H1 (cell line): ENCODE results near the gene TMEM187. TPM values are rescaled to one million over a fixed set of nuclear protein-coding genes. Genes with fewer than 3 reads are reported as not detected.

ENCODE experiments used
- CTCF ChIA-PET: fragments of 300-600 bp; sonication (Branson Sonifier 250); formaldehyde crosslinking; loops from one replicate; lab custom pipeline; 2021; ENCODE audit not compliant: partially characterized antibody; lab: Charles Lee
- POLR2A ChIA-PET: fragments of 300-600 bp; sonication (Branson Sonifier 250); formaldehyde crosslinking; loops from one replicate; lab custom pipeline; 2021; ENCODE audit warnings: inconsistent platforms; ENCODE audit not compliant: partially characterized antibody; lab: Charles Lee
- DNase-seq, 2 experiments: peaks; one replicate each; pipeline versions ENCODE4 v3.0.0 to v3.0.0-alpha.2; 2010 to 2022; ENCODE audit warnings: low spot score in 2 of 2, low read depth in 1 of 2, mixed read lengths in 1 of 2
- FAIRE-seq: peaks from 2 replicates; lab custom pipeline; 2011; peaks lifted over from hg19 to GRCh38; lab: Jason Lieb, UNC
- H2AFZ ChIP-seq: 2 replicates; pipeline ENCODE4 v1.8.1; 2012; ENCODE audit warnings: low read length, inconsistent platforms
- H2AK5ac ChIP-seq: 2 replicates; pipeline ENCODE4 v1.6.1; 2013; ENCODE audit warnings: low read depth, low read length
- H2BK120ac ChIP-seq: replicated peaks from 2 replicates; pipeline ENCODE3; 2013; ENCODE audit warnings: low read depth, low read length, inconsistent platforms
- H2BK12ac ChIP-seq: 2 replicates; pipeline ENCODE4 v1.6.1; 2013; ENCODE audit warnings: low read depth, low read length
- H2BK15ac ChIP-seq: 2 replicates; pipeline ENCODE4 v1.6.1; 2013; ENCODE audit warnings: low read length
- H2BK20ac ChIP-seq: 2 replicates; pipeline ENCODE4 v1.6.1; 2013; ENCODE audit warnings: low read length
- H2BK5ac ChIP-seq: 2 replicates; pipeline ENCODE4 v1.6.1; 2013; ENCODE audit warnings: low read depth, low read length
- H3K14ac ChIP-seq: 2 replicates; pipeline ENCODE4 v1.6.1; 2013; ENCODE audit warnings: inconsistent platforms; ENCODE audit not compliant: insufficient read length
- H3K18ac ChIP-seq: 2 replicates; pipeline ENCODE4 v1.6.1; 2013; ENCODE audit warnings: low read length; ENCODE audit errors: extremely low read depth
- H3K23ac ChIP-seq: 2 replicates; pipeline ENCODE4 v1.6.1; 2013; ENCODE audit warnings: inconsistent platforms; ENCODE audit not compliant: insufficient read length
- H3K23me2 ChIP-seq: 2 replicates; pipeline ENCODE4 v1.6.1; 2013; ENCODE audit warnings: low read depth, low read length
- H3K27ac ChIP-seq: 2 replicates; pipeline ENCODE4 v1.6.1; 2011; ENCODE audit warnings: low read depth, low read length, inconsistent platforms
- H3K27me3 ChIP-seq, 4 experiments: replicated peaks in 1 of 4; 1 replicate in 1 of 4; 2 replicates in 3 of 4; pipeline versions ENCODE4 v1.6.1 to v1.8.1; 2011 to 2013; ENCODE audit warnings: low read length in 3 of 4, mild to moderate bottlenecking in 3 of 4, inconsistent platforms in 2 of 4, mixed read lengths in 2 of 4, moderate library complexity in 1 of 4; ENCODE audit not compliant: control insufficient read depth in 3 of 4, insufficient read depth in 3 of 4; ENCODE audit errors: extremely low read depth in 1 of 4
- H3K36me3 ChIP-seq, 4 experiments: 2 replicates each; pipeline versions ENCODE4 v1.6.1 to v1.8.1; 2011 to 2013; ENCODE audit warnings: mild to moderate bottlenecking in 4 of 4, low read length in 3 of 4, moderate library complexity in 2 of 4, control low read depth in 1 of 4, inconsistent platforms in 1 of 4; ENCODE audit not compliant: insufficient read depth in 4 of 4, control insufficient read depth in 2 of 4
- H3K4ac ChIP-seq: replicated peaks from 2 replicates; pipeline ENCODE3; 2013; ENCODE audit warnings: low read length, low read depth, mixed read lengths, inconsistent platforms; ENCODE audit not compliant: insufficient read length
- H3K4me1 ChIP-seq, 4 experiments: replicated peaks in 1 of 4; 1 replicate in 1 of 4; 2 replicates in 3 of 4; pipeline versions ENCODE4 v1.6.1 to v1.8.1; 2011 to 2013; ENCODE audit warnings: low read length in 3 of 4, inconsistent platforms in 2 of 4, mixed read lengths in 1 of 4; ENCODE audit not compliant: insufficient read depth in 4 of 4, control insufficient read depth in 3 of 4
- H3K4me2 ChIP-seq, 2 experiments: 2 replicates each; pipeline versions ENCODE4 v1.6.1 to v1.8.1; 2011 to 2013; ENCODE audit warnings: low read depth in 2 of 2, low read length in 2 of 2, control low read depth in 1 of 2, inconsistent platforms in 1 of 2, mild to moderate bottlenecking in 1 of 2; ENCODE audit not compliant: insufficient read depth in 1 of 2
- H3K4me3 ChIP-seq, 4 experiments: fragments of 200-600, 300-600 bp in 1 of 4; sonication (generic), shearing (Covaris generic), sonication (Bioruptor Twin) in 1 of 4; 2 replicates each; pipeline versions ENCODE4 v1.5.1 to v1.8.1; 2011 to 2016; ENCODE audit warnings: low read length in 4 of 4, low read depth in 3 of 4, control low read depth in 2 of 4, inconsistent platforms in 2 of 4, mild to moderate bottlenecking in 2 of 4, mixed read lengths in 1 of 4, moderate library complexity in 1 of 4; ENCODE audit not compliant: insufficient read depth in 2 of 4; ENCODE audit errors: extremely low read depth in 1 of 4
- H3K56ac ChIP-seq: replicated peaks from 2 replicates; pipeline ENCODE3; 2013; ENCODE audit warnings: low read depth, mild to moderate bottlenecking, mixed read lengths, low read length, inconsistent platforms; ENCODE audit not compliant: insufficient read length
- H3K79me1 ChIP-seq: 2 replicates; pipeline ENCODE4 v1.6.1; 2013; ENCODE audit warnings: low read depth, low read length, control low read depth
- H3K79me2 ChIP-seq, 2 experiments: 2 replicates each; pipeline versions ENCODE4 v1.6.1 to v1.8.1; 2012 to 2013; ENCODE audit warnings: low read length in 2 of 2, mild to moderate bottlenecking in 2 of 2, inconsistent platforms in 1 of 2; ENCODE audit not compliant: insufficient read depth in 2 of 2, control insufficient read depth in 1 of 2
- H3K9ac ChIP-seq, 4 experiments: replicated peaks in 1 of 4; 1 replicate in 1 of 4; 2 replicates in 3 of 4; pipeline versions ENCODE4 v1.6.1 to v1.8.1; 2011 to 2013; ENCODE audit warnings: low read depth in 3 of 4, low read length in 3 of 4, control low read depth in 2 of 4, mild to moderate bottlenecking in 2 of 4, moderate library complexity in 2 of 4, inconsistent platforms in 1 of 4; ENCODE audit errors: extremely low read depth in 1 of 4
- H3K9me3 ChIP-seq, 2 experiments: 2 replicates each; pipeline versions ENCODE4 v1.6.1 to v1.8.1; 2012 to 2013; ENCODE audit warnings: mild to moderate bottlenecking in 2 of 2, moderate library complexity in 2 of 2, control low read depth in 1 of 2, inconsistent platforms in 1 of 2, low read depth in 1 of 2, low read length in 1 of 2, mixed read lengths in 1 of 2; ENCODE audit not compliant: insufficient read depth in 2 of 2
- H4K20me1 ChIP-seq, 2 experiments: replicated peaks in 1 of 2; 2 replicates each; pipeline versions ENCODE3 to v1.8.1; 2011 to 2013; ENCODE audit warnings: inconsistent platforms in 2 of 2, low read length in 2 of 2, mild to moderate bottlenecking in 1 of 2; ENCODE audit not compliant: insufficient read depth in 2 of 2, control insufficient read depth in 1 of 2
- H4K5ac ChIP-seq: 2 replicates; pipeline ENCODE4 v1.6.1; 2013; ENCODE audit warnings: low read length, low read depth, mixed read lengths, inconsistent platforms; ENCODE audit not compliant: insufficient read length
- H4K8ac ChIP-seq: 2 replicates; pipeline ENCODE4 v1.8.0; 2013; ENCODE audit warnings: mild to moderate bottlenecking, moderate library complexity, low read length, inconsistent platforms; ENCODE audit not compliant: insufficient read depth; ENCODE audit errors: extremely low read depth
- H4K91ac ChIP-seq: replicated peaks from 2 replicates; pipeline ENCODE3; 2013; ENCODE audit warnings: low read length, mixed read lengths, inconsistent platforms; ENCODE audit not compliant: insufficient read length
- RXRA ChIP-seq: IDR thresholded peaks from 2 replicates; pipeline ENCODE4 v1.6.1; 2011; ENCODE audit warnings: low read depth, mild to moderate bottlenecking, low read length, moderate library complexity; ENCODE audit not compliant: insufficient read depth
- TAF1 ChIP-seq: IDR thresholded peaks from 2 replicates; pipeline ENCODE4 v1.6.1; 2011; ENCODE audit warnings: mild to moderate bottlenecking, low read depth, low read length
- WGBS, 2 experiments: shearing (Covaris generic) in 1 of 2; methylation state at CpG; one replicate each; pipeline versions ENCODE4 v1.1.6 to v1.1.7; 2013 to 2015; ENCODE audit warnings: low lambda C conversion rate in 2 of 2, mixed read lengths in 2 of 2, inconsistent platforms in 1 of 2, low coverage in 1 of 2, missing lambda C conversion rate in 1 of 2; ENCODE audit not compliant: insufficient replicate concordance in 2 of 2, insufficient coverage in 1 of 2, insufficient read length in 1 of 2; ENCODE audit errors: extremely low coverage in 1 of 2, missing lambda C conversion rate in 1 of 2; 5-methylcytosine and 5-hydroxymethylcytosine counted together
- polyA plus RNA-seq, 7 experiments: library from polyadenylated mRNA; depleted of rRNA in 3 of 7; stranded (reverse) in 5 of 7; unstranded in 2 of 7; fragments of >200 nt in 5 of 7; fragments of 200-250 nt in 2 of 7; gene quantifications; 1 replicate in 5 of 7; 2 replicates in 1 of 7; 4 replicates in 1 of 7; pipeline versions ENCODE4 v1.2.1 to v1.2.3, GENCODE V29; 2011 to 2013; ENCODE audit warnings: missing spikeins in 2 of 7, mixed read lengths in 2 of 7
- total RNA-seq: library from RNA; stranded (reverse); fragmentation: NEBNext Ultra II Directional; extraction: Animal tissue kit (Norgen Biotek cat#: 25700); gene quantifications from 2 replicates; pipeline ENCODE4 v1.2.1, GENCODE V29; 2021
- TF ChIP-seq, protein P1 (sequence below), 3 experiments: IDR thresholded peaks; 1 replicate in 2 of 3; 2 replicates in 1 of 3; pipeline versions ENCODE4 v1.5.1 to v1.6.1; 2011; ENCODE audit warnings: low read length in 3 of 3, mild to moderate bottlenecking in 3 of 3, inconsistent platforms in 2 of 3, low read depth in 1 of 3, moderate library complexity in 1 of 3; ENCODE audit not compliant: insufficient read depth in 1 of 3; ENCODE audit errors: control extremely low read depth in 1 of 3
- TF ChIP-seq, protein P2 (sequence below): IDR thresholded peaks from 2 replicates; pipeline ENCODE4 v1.6.1; 2011; ENCODE audit warnings: low read length, improper control_type of control experiment

TMEM187 gene
- total and polyA plus RNA-seq, 2 of the 8 experiments (the other 6 are each of a cell fraction or from before 2014, with no cell fraction given), result 5.0 to 14.5 TPM

DNA sequence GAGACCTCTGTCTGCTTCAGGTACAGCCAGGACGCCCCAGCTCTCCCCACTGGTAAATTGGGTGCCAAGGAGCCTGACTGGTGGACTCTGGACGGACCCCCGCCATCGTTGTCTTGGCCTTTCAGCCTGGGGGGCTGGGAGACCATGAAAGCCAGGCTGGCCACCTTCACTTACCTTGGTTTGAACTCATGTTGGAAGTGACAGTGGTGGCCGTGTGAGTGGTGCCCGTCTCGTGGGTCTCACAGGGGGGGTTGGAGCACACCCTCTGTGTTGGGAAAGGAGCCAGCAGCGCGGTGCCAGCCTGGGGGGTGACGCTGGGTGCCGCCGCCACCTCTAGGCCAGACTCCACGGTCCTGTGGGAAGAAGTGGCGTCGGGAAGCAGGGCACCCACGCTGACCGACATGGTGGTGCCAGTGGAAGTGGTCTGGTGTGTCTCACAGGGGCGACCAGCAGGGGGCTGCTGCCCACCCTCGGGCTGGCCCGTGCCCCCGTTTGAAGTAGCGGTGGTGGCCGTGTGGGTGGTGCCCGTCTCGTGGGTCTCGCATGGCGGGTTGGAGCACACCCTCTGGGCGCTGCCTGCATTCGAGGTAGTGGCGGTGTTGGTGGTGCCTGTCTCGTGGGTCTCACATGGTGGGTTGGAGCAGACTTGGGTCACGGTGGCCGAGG, 18.5 kb upstream of the TMEM187 start:
- Histone ChIP-seq H3K9me3 (no peaks in the 10 kb centered on the region), H3K4me3 (no peak overlapping the region), H3K14ac (no peak overlapping the region), H2AK5ac (no peak overlapping the region), H3K4me1 (peaks cover 0 to 5% (median 0%) of the 10 kb centered on the region in 4 experiments; a peak in 1 of 7 replicates), H3K79me2 (no peaks in the 10 kb centered on the region), H3K56ac (no peak overlapping the region), H3K79me1 (no peaks in the 10 kb centered on the region), H3K4me2 (no peak overlapping the region), H4K5ac (no peak overlapping the region), H4K20me1 (peaks cover 2 to 6% of the 10 kb centered on the region in 2 experiments), H4K91ac (no peak overlapping the region), H3K27me3 (no peaks in the 10 kb centered on the region), H3K18ac (no peak overlapping the region), H2BK12ac (no peak overlapping the region), H2BK120ac (no peak overlapping the region), H2BK20ac (no peak overlapping the region), H2BK5ac (no peak overlapping the region), H2BK15ac (no peak overlapping the region), H3K4ac (no peak overlapping the region), H3K36me3 (peaks cover 29 to 90% (median 59%) of the 10 kb centered on the region in 4 experiments; a peak in 7 of 8 replicates), H3K27ac (no peak overlapping the region), H4K8ac (0 out of 2 replicates have a peak overlapping the region, but pooled peaks have one; percentile 5), H3K23me2 (no peaks in the 10 kb centered on the region), H2AFZ (no peak overlapping the region)
- 97% methylated on average over 21 of the region's 33 CpGs; no CpG with 5 or more reads in 1 of the 2 experiments for WGBS, 2 experiments
- CTCF ChIA-PET, result interaction anchor here (0.6 to 11.1 kb wide), 5 partner anchors 9 to 111 kb away, joined by 3 to 272 read pairs (median 3); partner anchors contain the start of genes ARHGAP4 and NAA10
- POLR2A ChIA-PET, result interaction anchor here (1.0 to 1.4 kb wide), 2 partner anchors 17 to 19 kb away, joined by 3 read pairs; partner anchors contain the start of genes HCFC1 and TMEM187
- DNase-seq (no peak), FAIRE-seq (no peak)
- TF ChIP-seq, protein P1, sequence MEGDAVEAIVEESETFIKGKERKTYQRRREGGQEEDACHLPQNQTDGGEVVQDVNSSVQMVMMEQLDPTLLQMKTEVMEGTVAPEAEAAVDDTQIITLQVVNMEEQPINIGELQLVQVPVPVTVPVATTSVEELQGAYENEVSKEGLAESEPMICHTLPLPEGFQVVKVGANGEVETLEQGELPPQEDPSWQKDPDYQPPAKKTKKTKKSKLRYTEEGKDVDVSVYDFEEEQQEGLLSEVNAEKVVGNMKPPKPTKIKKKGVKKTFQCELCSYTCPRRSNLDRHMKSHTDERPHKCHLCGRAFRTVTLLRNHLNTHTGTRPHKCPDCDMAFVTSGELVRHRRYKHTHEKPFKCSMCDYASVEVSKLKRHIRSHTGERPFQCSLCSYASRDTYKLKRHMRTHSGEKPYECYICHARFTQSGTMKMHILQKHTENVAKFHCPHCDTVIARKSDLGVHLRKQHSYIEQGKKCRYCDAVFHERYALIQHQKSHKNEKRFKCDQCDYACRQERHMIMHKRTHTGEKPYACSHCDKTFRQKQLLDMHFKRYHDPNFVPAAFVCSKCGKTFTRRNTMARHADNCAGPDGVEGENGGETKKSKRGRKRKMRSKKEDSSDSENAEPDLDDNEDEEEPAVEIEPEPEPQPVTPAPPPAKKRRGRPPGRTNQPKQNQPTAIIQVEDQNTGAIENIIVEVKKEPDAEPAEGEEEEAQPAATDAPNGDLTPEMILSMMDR (IDR thresholded peaks at IDR 0.05; ENCODE audit: control extremely low read depth in 1 of 3, insufficient read depth in 1 of 3, low read depth in 1 of 3, low read length in 3 of 3), result peak in 1 of 3 experiments; percentile 2; a peak in 1 of 4 replicates
- no peak for TF ChIP-seq TAF1
- no peak for TF ChIP-seq RXRA
- TF ChIP-seq, protein P2, sequence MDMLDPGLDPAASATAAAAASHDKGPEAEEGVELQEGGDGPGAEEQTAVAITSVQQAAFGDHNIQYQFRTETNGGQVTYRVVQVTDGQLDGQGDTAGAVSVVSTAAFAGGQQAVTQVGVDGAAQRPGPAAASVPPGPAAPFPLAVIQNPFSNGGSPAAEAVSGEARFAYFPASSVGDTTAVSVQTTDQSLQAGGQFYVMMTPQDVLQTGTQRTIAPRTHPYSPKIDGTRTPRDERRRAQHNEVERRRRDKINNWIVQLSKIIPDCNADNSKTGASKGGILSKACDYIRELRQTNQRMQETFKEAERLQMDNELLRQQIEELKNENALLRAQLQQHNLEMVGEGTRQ, result no peak
- TF ChIP-seq, all 59 proteins: peak for 1
- H3K23ac ChIP-seq, result no peak overlapping the region
- H3K9ac ChIP-seq, result no peak overlapping the region
